GM04503 (cell line): ENCODE measurements around the gene PCBD2.
"Not testable (repeated sequence)": the region's sequence is repeated elsewhere in the genome, so short reads cannot be mapped to it uniquely, and the experiment has no call there.

Experiments
- DNase-seq: peaks from one replicate; pipeline ENCODE4 v3.0.0-alpha.2; 2012; ENCODE audit warnings: low read depth

PCBD2 gene

GRCh38 chr5:134963098-134963497, 58.2 kb downstream of the PCBD2 start:
- no peak for DNase-seq

GRCh38 chr5:134964359-134965270, 59.7 kb downstream of the PCBD2 start:
- DNase-seq = no peak

GRCh38 chr5:134965271-134965825, 60.4 kb downstream of the PCBD2 start:
- DNase-seq = no peak

DNA sequence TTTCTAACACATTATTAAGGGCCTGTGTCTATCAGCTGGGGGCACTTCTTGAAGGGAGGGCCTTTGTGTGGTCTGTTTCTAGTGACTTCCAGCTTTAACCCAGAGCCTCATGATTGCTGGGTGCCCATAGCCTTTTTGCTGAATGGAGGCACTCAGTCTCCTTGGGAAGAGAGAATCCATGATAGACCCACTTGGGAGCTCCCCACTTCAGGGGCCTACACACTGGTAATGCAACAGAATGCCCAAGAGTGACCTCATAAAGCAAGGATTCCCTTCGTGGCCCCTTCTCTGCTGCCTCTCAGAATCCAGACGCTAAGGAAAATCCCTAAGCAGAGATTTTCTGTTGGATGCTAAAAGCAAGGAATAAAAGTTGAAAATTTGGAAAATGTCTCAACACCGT, 62.7 kb downstream of the PCBD2 start, which contains the start of gene CATSPER3:
TSS of gene CATSPER3 (plus strand) at position 301 of the 400 bp plus-strand sequence. CDS start at position 386, 85 bp downstream.
- no peak for DNase-seq

DNA sequence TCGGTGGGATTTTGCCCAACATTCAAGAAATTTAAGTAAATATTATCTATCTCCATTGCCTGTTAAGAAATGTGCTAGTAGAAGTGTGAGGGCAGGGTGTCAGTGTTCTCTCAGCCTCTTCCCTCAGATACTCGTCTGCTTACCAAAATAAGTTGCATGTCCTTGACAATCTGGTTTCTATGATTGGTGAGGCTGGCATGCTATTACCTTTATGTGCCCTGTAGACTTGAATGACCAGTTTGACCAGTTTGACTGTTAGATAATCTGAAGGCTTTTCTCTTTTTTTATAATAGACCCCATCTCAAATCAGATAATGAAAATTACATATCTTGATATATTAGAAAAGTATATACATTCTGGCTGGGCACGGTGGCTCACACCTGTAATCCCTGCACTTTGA, 63.1 kb downstream of the PCBD2 start:
- DNase-seq = no peak

GRCh38 chr5:134969166-134969565, 64.2 kb downstream of the PCBD2 start:
- no peak for DNase-seq

GRCh38 chr5:134975078-134975715, 70.3 kb downstream of the PCBD2 start:
- no peak for DNase-seq

DNA sequence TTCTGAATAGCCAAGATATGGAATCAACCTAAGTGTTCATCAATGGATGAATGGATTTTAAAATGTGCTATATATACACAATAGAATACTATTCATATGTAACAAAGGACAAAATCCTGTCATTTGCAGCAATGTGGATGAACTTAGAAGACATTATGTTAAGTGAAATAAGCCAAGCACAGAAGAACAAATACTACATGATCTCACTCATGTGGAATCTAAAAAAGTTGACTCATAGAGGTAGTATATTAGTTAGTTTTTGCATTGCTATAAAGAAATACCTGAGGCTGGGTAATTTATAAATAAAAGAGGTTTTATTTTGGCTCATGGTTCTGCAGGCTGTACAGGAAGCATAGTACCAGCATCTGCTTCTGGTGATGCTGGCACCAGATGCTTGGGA, 70.9 kb downstream of the PCBD2 start:
- DNase-seq = no peak

GRCh38 chr5:134976841-134977240, 71.9 kb downstream of the PCBD2 start:
- DNase-seq = no peak

DNA sequence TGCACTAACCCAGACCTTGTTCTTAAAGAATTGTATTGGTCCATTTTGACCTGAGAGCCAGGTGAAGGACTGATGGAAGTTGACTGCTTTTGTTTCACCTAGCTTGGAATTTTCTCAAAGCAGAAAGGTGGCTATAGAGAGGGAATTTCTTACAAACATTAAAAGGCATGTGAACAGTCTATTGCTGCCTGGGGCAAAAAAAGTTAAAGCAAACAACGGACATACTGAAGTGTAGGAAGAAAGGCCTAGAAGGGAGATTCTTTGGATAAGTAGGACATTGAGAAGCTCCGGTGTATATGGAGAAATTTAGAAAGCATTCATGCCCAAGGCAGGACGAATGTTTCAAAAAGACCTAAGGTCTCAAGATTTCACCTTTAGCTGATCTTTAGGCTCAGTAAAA, 74.5 kb downstream of the PCBD2 start:
- DNase-seq = no peak

DNA sequence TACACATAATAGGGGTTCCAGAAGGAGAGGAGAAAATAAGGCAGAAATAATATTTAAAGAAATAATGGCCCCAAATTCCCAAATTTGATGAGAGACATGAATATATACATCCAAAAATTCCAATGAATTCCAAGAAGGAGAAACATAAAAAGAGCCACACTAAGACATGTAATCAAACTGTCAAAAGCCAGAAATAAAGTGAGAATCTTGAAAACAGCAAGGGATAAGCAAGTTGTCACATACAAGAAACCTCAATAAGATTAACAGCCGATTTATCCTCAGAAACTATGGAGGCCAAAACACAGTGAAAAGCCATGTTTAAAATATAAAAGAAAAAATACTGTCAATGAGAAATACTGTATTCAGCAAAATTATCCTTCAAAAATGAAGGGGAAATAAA, 77.3 kb downstream of the PCBD2 start:
- no peak for DNase-seq

DNA sequence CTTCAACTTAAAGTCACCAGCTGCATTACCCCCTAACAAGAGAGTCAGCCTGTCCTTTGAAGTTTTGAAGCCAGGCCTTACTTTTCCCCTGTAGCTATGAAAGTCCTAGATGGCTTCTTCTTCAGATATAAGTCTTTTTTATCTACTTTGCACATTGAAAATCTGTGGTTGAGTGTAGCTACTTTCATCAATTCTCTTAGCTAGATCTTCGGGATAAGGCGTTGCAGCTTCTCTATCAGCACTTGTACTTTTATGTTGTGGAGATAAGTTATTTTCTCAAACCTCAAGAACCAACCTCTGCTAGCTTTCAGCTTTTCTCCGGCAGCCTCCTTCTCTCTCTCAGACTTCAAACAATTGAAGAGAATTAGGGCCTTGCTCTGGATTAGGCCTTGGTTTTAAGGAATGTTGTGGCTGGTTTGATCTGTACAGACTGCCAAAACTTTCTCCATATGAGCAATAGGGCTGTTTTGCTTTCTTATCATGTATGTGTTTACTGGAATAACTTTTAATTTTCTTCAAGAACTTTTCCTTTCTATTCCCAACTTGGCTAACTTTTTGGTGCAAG, 84.4 kb downstream of the PCBD2 start:
- no peak for DNase-seq

- DNase-seq = not testable (repeated sequence)
These were observed 85.3 kb downstream of the PCBD2 start for GRCh38 chr5:134990183-134990582.

DNA sequence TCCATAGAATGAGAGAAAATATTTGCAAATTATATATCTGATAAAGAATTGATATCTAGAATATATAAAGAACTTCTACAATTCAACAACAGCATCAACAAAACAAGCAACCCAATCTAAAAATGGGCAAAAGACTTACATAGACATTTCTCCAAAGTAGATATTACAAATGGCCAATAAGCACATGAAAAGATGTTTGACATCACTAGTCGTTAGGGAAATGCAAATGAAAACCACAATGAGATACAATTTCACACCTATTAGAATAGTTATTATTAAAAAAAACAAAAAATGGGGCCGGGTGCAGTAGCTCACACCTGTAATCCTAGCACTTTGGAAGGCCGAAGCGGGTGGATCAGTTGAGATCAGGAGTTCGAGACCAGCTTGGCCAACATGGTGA, 87.2 kb downstream of the PCBD2 start:
- DNase-seq = no peak

DNA sequence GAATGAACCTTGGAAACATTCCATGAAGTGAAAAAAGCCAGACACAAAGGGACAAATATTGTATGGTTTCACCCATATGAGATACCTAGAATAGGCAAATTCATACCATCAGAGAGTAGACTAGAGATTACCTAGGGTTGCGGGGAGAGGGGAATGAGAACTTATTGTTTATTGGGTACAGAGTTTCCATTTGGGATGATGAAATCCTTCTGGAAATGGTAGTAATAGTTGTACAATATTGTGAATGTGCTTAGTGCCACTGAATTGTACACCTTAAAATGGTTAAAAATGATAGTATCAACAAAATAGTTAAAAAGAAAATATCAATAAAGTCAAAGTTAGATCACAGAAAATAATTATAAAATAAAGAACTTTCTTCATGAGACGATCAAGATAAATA, 88.2 kb downstream of the PCBD2 start:
- no peak for DNase-seq

- DNase-seq = no peak
These were observed 89.7 kb downstream of the PCBD2 start for GRCh38 chr5:134994560-134995156.

DNA sequence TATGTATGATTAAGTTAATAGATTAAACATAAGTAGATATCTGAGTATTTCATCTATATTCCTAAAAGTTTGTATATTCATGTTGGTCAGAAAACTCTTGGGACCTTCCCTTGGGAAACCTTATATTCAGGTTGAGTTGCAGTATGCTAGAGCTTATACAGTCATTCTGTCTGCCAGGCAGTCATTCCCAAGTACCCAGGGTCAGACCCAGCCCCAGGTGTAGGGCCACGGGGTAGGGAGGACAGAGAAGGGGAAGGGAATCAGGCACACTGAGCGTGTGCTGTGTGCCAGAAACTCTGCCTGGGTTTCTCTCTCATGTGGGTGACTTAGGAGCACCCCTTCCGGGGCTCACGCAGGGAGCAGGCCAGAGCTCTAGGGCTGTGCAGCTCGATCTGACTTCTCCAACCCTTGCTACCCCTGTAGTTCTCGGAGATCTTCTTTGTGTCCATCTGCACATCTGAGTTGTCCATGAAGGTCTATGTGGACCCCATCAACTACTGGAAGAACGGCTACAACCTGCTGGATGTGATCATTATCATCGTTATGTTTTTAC, 91.0 kb downstream of the PCBD2 start:
- DNase-seq = no peak

- no peak for DNase-seq
These were observed 92.1 kb downstream of the PCBD2 start for GRCh38 chr5:134997015-134997414.

DNA sequence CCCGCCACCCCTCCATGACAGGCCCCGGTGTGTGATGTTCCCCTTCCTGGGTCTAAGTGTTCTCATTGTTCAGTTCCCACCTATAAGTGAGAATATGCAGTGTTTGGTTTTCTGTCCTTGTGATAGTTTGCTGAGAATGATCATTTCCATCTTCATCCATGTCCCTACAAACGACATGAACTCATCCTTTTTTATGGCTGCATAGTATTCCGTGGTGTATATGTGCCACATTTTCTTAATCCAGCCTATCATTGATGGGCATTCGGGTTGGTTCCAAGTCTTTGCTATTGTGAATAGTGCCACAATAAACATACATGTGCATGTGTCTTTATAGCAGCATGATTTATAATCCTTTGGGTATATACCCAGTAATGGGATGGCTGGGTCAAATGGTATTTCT, 93.1 kb downstream of the PCBD2 start:
- not testable (repeated sequence) for DNase-seq

GRCh38 chr5:135004376-135004775, 99.4 kb downstream of the PCBD2 start:
- DNase-seq = no peak

DNA sequence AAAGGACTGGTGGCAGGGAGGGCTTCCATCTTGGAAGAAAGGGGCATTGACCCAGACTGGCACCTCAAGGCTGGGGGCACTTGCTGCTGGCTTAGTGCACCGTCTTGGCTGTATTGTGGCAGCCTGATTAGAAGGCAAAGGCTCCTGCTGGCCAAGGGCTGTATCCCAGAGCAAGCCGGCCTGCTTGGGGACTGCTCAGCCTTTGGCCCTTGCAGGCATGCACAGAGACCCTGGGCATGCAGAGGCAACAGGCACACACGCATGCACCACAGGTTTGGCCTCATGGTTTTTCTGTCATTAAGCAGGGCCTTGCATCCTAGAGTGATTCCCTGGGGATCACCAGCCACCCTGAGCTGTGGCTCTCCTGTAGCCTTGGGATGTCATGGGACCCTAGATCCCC, 100.1 kb downstream of the PCBD2 start:
- DNase-seq = no peak

- DNase-seq = no peak
These were observed 102.4 kb downstream of the PCBD2 start for GRCh38 chr5:135007305-135007704.
